Myocyte (in vitro differentiated cells): ENCODE results near the gene EXOC6B. TPM values are rescaled to one million over a fixed set of nuclear protein-coding genes. Genes with fewer than 3 reads are reported as not detected.
"Not testable (repeated sequence)": the region's sequence is repeated elsewhere in the genome, so short reads cannot be mapped to it uniquely, and the experiment has no call there.

ENCODE experiments used
- DNase-seq: peaks from one replicate; pipeline ENCODE4 v3.0.0-alpha.2; 2012; ENCODE audit warnings: low read depth
- total RNA-seq: library from RNA; depleted of rRNA; stranded (reverse); fragments of >200 nt; gene quantifications from 2 replicates; pipeline ENCODE4 v1.2.3, GENCODE V29; 2014

EXOC6B gene
- total RNA-seq, 1 donor from 2014 or later = 15.4 TPM

GRCh38 chr2:72685638-72686213 is 140.1 kb downstream of the EXOC6B start:
- no peak for DNase-seq

DNA sequence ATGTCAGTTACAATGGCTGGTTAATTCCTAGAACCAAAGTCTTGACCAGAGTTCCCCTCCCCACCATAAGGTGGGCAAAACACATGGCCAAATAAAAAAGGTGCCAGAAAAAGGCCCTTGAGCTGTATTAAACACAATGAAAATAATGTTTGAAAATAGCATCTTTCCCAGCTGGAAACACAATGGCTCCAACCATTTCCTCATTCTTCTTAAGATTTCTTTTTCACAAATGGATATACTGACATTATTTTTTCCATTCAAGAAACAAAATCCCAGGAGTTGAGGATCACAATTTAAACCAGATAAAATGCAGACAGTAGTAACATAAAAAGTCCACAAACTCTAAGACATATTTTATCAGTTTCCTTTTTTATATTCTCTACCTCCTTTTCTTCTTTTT is 143.8 kb downstream of the EXOC6B start:
- DNase-seq = no peak

- peak; percentile 21 for DNase-seq
Observed at GRCh38 chr2:72681016-72681995, 144.5 kb downstream of the EXOC6B start.

DNA sequence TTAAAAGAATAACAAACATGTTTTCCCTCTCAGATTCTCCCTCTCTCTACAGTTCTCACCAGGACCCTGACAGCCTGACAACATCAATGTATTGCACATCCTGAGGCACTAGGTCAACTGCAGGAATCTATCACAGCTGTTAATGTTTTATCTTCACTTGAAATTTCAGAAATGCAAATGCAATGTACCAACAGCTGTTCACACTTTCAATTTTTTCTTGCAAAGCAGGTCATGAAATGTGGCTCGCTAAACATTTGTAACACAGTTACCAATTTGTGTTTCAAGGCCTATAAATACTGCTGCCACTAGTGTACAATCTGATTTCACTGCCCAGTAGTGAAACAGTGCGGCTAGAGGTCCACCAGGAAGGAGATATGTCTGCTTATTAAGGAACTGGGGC is 147.8 kb downstream of the EXOC6B start:
- DNase-seq = peak; percentile 30

DNA sequence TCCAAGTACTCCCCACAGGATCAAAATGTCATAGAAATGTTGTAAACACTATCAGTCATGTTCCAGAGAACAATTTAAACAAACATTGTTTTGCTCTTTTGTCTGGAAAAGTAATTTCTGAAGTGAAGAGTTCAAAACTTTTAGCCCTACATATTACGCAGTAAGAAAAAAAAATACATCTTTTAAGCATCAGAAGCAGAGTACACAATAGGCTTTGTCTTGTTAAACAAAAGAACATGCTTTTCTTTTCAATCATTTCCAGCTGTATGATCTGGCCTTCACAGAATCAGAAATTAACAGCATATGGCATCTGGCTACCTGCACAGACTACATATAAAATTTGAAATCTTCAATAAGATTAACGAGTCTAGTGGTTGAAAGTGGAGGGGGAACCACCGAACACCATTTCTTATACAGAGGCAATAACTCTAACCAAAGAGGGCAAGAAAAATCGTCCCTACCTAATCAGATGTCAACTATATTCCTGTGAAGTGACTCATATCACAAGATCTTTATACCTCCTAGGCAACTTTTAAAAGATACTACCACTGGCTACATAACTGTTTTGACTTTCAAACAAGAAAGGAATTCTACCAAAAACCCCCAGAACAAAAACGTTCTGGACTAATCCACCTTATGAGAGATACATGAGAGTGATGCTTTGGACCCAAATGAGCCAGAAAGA is 149.3 kb downstream of the EXOC6B start:
- DNase-seq = no peak

DNA sequence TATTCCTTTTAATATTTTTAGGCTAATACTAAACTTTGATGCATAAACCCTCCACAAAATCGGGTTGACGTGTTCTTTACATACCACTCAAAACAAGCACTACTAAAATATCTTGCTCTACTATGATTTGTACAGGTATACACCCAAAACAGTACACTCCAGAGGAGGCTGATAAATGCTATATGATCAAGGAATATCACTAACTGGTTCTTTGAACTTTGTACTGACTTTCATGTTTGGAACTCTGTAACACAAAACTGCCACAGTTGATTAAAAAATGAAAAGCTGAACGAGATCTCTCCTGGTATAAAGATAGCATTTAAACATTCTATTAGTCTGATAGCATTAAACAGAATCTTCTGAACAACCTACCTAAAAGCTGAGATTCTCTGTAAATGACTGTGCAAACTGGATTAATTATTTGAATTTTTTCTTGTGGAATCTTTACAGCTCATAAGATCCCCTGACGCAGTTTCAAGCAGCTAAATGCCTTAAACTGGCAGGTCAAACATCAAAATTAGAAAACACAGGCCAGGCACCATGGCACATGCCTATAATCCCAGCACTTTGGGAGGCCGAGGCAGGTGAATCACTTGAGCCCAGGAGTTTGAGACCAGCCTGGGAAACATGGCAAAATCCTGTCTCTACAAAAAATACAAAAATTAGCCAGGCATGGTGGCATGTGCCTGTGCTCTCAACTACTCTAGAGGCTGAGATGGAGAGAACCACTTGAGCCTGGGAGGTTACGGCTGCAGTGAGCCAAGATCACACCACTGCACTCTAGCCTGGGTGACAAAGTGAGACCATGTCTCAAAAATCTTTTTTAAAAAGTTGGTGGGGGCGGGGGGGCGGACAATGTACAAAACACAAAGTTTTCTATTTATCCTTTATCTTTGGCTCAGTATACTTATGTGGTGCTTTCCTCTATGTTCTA is 150.6 kb downstream of the EXOC6B start:
- no peak for DNase-seq

DNA sequence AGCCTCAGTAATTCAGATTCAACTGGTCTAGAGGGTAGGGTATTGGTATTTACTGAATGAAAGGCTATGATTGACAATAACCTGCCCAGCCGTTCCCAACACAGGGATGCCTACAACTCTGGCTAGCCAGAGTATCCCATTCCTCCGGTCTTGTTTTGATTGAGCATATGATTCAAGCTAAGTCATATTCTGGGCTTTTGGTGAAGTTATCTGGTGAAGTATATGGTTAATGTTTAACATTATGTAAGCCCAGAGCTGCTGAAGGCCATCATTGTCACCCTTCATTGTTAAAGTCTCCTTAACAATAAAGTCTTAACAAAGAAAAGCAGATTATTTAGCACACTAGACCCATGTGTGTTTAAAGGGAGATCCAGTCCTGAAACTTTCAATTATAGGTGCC is 152.6 kb downstream of the EXOC6B start:
- DNase-seq = no peak

DNA sequence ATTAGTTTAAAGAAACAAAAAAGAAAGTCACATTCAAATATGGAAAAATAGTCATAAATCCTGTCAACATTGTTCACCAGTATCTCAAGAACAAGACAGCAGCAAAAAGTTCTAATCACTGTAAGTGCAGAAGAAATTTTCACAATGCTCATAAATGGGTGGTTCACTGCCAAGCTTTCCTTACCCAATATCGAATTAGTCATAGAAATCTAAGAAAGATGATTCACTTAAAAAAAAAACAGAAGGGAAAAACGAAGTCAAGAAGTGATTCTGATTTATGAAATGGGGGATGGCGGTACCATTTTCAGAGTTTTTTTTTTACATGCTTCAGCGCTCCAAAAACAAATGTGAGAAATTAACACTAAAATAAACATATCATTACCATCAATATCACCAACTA is 156.7 kb downstream of the EXOC6B start:
- DNase-seq = peak; percentile 43

DNA sequence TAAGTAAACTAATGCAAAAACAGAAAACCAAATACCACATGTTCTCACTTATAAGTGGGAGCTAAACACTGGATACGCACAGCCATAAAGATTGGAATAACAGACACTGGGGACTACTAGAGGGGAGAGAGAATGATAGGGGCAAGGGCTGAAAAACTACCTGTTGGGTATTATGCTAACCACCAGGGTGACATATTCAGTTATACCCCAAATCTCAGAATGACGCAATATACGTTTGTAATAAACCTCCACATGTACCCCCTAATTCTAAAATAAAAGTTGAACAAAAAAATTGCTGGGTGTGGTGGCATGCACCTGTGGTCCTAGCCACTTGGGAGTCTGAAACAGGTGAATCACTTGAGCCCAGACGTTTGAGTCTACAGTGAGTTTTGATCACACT is 157.2 kb downstream of the EXOC6B start:
- DNase-seq = no peak

- no peak for DNase-seq
Observed at GRCh38 chr2:72665448-72665847, 160.4 kb downstream of the EXOC6B start.

- no peak for DNase-seq
Observed at GRCh38 chr2:72661985-72662384, 163.8 kb downstream of the EXOC6B start.

DNA sequence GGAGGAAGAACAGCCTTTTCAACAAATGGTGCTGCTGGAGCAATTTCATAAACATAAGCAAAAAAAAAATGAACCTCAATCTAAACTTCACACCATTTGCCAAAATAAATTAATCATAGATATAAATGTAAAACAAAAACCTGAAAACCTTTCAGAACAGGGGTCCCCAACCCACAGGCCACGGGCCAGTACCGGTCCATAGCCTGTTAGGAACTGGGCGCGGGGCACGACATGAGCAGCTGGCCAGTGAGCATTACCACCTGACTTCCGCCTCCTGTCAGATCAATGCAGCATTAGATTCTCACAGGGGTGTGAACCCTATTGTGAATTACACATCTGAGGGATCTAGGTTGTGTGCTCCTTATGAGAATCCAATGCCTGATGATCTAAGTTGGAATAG is 176.0 kb downstream of the EXOC6B start:
- DNase-seq = no peak

GRCh38 chr2:72641221-72641620 is 184.6 kb downstream of the EXOC6B start:
- DNase-seq = not testable (repeated sequence)

GRCh38 chr2:72638600-72639211 is 187.1 kb downstream of the EXOC6B start:
- DNase-seq = no peak

DNA sequence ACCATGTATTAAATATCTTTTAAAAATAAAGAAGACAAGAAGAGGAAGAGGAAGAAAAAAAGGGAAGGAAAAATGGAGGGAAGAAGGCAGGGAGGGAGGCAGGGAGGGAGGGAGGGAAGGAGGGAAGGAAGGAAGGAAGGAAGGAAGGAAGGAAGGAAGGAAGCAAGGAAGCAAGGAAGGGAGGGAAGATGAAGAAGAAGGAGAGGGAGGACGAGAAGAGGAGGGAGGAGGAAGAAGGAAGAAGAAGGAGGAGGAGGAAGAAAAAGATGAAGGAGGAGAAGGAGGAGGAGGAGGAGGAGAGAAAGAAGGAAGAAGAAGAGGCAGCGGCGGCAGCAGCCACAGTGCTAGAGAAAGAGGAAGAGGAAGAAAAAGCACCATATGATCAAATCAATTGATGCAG is 189.6 kb downstream of the EXOC6B start:
- no peak for DNase-seq

- DNase-seq = no peak
Observed at GRCh38 chr2:72630767-72631166, 195.1 kb downstream of the EXOC6B start.

DNA sequence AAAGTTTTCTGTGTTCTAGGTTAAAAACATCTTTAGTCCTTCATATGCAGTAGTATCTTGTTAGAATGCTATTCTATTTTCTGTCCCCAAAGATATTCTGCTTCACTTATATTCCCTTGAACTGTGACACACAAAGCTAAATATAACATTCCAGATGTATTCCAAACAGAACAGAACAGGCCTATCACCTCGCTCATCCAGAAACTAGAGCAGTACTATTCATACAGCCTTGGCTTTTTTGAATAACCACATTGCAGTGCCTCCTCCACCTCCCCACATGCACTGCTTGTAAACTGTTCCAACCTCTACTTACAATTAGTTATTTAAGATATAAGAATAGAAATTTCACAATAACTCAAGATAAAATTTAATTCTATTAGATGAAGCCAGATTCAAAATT is 196.8 kb downstream of the EXOC6B start:
- DNase-seq = peak; percentile 40

- no peak for DNase-seq
Observed at GRCh38 chr2:72627083-72627482, 198.8 kb downstream of the EXOC6B start.

GRCh38 chr2:72625366-72625765 is 200.5 kb downstream of the EXOC6B start:
- DNase-seq = no peak

- no peak for DNase-seq
Observed at GRCh38 chr2:72623481-72623880, 202.4 kb downstream of the EXOC6B start.

DNA sequence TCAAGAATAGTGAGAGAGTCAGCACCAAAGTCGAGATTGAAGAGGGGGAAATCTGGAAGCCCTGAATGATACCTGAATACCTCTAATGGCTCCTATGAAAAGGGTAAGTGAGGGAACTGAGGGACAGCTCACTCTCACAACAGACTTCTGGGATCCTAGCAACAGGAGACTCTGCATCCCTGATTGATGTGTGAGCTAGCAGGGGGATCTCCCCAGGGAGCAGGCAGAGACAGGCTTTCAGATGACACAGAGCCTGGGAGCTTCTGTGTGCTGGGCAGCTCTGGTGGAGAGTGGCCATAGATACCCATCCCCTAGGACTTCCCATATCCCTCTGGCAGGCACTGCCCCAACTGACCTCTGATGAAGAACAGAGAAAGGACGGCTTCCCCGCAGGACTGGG is 206.2 kb downstream of the EXOC6B start:
- DNase-seq = peak; percentile 26
